Measurements from ENCODE around the gene TYMP.

DNA sequence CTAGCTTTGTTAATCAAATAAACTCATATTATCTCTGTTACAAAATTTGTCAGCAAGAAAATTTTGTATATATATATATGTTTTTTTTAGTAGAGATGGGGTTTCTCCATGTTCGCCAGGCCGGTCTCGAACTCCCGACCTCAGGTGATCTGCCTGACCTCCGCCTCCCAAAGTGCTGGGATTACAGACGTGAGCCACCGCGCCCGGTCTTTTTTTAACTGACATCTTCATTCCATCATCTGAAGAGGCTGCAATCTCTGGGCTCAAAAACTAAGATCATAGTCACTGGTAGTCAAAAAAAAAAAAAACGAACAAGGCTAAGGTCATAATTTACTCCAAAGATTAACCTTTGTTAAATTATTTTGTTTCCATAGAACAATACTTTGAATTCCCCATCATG is 10.6 kb upstream of the TYMP start:
- TF ChIP-seq, protein P1, sequence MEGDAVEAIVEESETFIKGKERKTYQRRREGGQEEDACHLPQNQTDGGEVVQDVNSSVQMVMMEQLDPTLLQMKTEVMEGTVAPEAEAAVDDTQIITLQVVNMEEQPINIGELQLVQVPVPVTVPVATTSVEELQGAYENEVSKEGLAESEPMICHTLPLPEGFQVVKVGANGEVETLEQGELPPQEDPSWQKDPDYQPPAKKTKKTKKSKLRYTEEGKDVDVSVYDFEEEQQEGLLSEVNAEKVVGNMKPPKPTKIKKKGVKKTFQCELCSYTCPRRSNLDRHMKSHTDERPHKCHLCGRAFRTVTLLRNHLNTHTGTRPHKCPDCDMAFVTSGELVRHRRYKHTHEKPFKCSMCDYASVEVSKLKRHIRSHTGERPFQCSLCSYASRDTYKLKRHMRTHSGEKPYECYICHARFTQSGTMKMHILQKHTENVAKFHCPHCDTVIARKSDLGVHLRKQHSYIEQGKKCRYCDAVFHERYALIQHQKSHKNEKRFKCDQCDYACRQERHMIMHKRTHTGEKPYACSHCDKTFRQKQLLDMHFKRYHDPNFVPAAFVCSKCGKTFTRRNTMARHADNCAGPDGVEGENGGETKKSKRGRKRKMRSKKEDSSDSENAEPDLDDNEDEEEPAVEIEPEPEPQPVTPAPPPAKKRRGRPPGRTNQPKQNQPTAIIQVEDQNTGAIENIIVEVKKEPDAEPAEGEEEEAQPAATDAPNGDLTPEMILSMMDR (IDR thresholded peaks at IDR 0.05; ENCODE audit: low read length): no peak
- no peak for TF ChIP-seq EZH2 (optimal IDR thresholded peaks at IDR 0.05; ENCODE audit: low read depth, low read length)
- TF ChIP-seq EZH2phosphoT487 (IDR thresholded peaks at IDR 0.05; ENCODE audit: low read length): no peak
